BJ (cell line): ENCODE measurements around the gene TSEN34. TPM values are rescaled to one million over a fixed set of nuclear protein-coding genes. Genes with fewer than 3 reads are reported as not detected.

ENCODE experiments used
- CTCF ChIA-PET: fragments of 350-600 bp; formaldehyde crosslinking; extraction: SDS; loops from one replicate; lab custom pipeline; 2021; ENCODE audit warnings: antibody characterized with exemption, inconsistent platforms; lab: Yijun Ruan, JAX
- POLR2A ChIA-PET: fragments of 300-600 bp; sonication (Branson Sonifier 250); formaldehyde crosslinking; extraction: SDS; loops from one replicate; lab custom pipeline; 2021; ENCODE audit warnings: antibody characterized with exemption; lab: Charles Lee
- DNase-seq: peaks from one replicate; pipeline ENCODE4 v3.0.0-alpha.2; 2011; ENCODE audit warnings: low read depth
- H3K27me3 ChIP-seq: 2 replicates; pipeline ENCODE4 v1.6.0; 2011; ENCODE audit warnings: low read length; ENCODE audit not compliant: control insufficient read depth, insufficient read depth
- H3K36me3 ChIP-seq: 2 replicates; pipeline ENCODE4 v1.5.1; 2011; ENCODE audit warnings: low read length; ENCODE audit not compliant: control insufficient read depth, insufficient read depth
- H3K4me3 ChIP-seq: 2 replicates; pipeline ENCODE4 v1.5.1; 2011; ENCODE audit warnings: low read depth, mild to moderate bottlenecking, control low read depth, low read length
- polyA plus RNA-seq: library from polyadenylated mRNA; depleted of rRNA; stranded (reverse); fragments of >200 nt; gene quantifications from 2 replicates; pipeline ENCODE4 v1.2.3, GENCODE V29; 2011
- TF ChIP-seq, protein P1 (sequence below): IDR thresholded peaks from 2 replicates; pipeline ENCODE4 v1.5.1; 2011; ENCODE audit warnings: low read depth, mild to moderate bottlenecking, control low read depth, inconsistent platforms, low read length, moderate library complexity; ENCODE audit not compliant: insufficient read depth

TSEN34 gene
- polyA plus RNA-seq, 1 experiment, result 53.9 TPM

DNA sequence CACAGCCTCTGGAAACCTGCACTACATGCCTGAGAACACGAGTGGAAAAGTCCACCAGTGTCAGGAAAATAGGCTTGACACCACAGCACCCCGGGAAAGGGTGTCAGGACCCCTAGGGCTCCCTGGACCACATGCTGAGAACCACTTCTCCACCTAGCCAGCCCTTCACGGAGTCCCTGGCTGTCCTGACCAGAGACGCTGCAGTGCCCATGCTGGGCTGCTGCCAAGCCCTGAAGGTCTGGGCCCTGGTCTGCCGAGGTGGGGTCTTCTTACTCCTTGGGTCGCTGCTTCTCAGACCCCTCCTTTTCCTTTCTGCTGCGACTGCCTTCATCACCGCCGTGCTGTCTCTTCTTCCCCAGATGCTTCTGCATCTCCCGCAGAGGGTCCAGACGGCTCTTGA lies 34.6 kb upstream of the TSEN34 start:
- CTCF ChIA-PET, result interaction anchor here (1.2 to 2.1 kb wide), 2 partner anchors 12 to 14 kb away, joined by 4 to 5 read pairs; no protein-coding TSS in a partner anchor
- H3K4me3 ChIP-seq, result no peak overlapping the region
- POLR2A ChIA-PET, result interaction anchor here (0.6 kb wide), 1 partner anchor 19 kb away, joined by 3 read pairs; no protein-coding TSS in a partner anchor
- TF ChIP-seq, protein P1, sequence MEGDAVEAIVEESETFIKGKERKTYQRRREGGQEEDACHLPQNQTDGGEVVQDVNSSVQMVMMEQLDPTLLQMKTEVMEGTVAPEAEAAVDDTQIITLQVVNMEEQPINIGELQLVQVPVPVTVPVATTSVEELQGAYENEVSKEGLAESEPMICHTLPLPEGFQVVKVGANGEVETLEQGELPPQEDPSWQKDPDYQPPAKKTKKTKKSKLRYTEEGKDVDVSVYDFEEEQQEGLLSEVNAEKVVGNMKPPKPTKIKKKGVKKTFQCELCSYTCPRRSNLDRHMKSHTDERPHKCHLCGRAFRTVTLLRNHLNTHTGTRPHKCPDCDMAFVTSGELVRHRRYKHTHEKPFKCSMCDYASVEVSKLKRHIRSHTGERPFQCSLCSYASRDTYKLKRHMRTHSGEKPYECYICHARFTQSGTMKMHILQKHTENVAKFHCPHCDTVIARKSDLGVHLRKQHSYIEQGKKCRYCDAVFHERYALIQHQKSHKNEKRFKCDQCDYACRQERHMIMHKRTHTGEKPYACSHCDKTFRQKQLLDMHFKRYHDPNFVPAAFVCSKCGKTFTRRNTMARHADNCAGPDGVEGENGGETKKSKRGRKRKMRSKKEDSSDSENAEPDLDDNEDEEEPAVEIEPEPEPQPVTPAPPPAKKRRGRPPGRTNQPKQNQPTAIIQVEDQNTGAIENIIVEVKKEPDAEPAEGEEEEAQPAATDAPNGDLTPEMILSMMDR, result no peak
- no peaks in the 10 kb centered on the region for H3K27me3 ChIP-seq
- peaks cover 35% of the 10 kb centered on the region for H3K36me3 ChIP-seq
- DNase-seq, result no peak

GRCh38 chr19:54156953-54157352 lies 34.2 kb upstream of the TSEN34 start:
- ChIA-PET POLR2A (interaction anchor here (0.6 kb wide), 1 partner anchor 20 kb away, joined by 3 read pairs; no protein-coding TSS in a partner anchor), CTCF (interaction anchor here (1.2 to 2.1 kb wide), 2 partner anchors 11 to 14 kb away, joined by 4 to 5 read pairs; no protein-coding TSS in a partner anchor)
- Histone ChIP-seq H3K4me3 (no peak overlapping the region), H3K27me3 (no peaks in the 10 kb centered on the region), H3K36me3 (peaks cover 34% of the 10 kb centered on the region)
- no peak for DNase-seq
- TF ChIP-seq, protein P1, result no peak

DNA sequence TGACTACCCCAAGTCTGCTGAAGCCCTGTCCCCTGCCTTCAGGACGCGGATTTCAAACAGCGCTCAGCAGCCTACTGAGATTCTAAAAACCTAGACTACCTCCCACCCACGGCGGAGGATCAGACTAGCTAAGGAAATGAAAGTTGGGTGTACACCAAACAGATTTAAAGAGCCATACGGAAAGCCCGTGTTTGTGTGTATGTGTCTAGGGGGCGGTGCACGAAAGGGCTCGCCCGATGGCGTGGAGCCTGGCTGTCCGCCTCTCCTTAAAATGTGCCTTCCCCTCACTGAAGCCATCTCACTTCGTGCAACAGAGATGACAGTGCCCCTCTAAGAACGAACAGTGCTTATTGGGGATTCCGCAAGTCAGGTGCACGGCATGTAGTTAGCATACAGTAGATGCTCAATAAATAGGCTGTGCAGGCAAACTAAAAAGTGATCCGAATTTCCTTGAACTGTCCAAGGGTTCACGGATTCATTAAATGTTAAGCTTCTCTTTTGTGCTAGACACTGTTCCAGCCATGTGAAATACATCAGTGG lies 32.2 kb upstream of the TSEN34 start:
- peak overlapping the region; percentile 62 for H3K4me3 ChIP-seq
- H3K36me3 ChIP-seq, result peaks cover 20% of the 10 kb centered on the region
- no peaks in the 10 kb centered on the region for H3K27me3 ChIP-seq
- TF ChIP-seq, protein P1, result no peak
- ChIA-PET CTCF (interaction anchor here (0.7 to 1.6 kb wide), 4 partner anchors 10 to 73 kb away, joined by 3 to 7 read pairs (median 5); partner anchors contain the start of gene TMC4), POLR2A (interaction anchor here (0.6 to 1.8 kb wide), 3 partner anchors 22 to 331 kb away, joined by 3 to 7 read pairs (median 3); partner anchors contain the start of genes CNOT3 and MBOAT7)
- no peak for DNase-seq

GRCh38 chr19:54159352-54160181 lies 31.5 kb upstream of the TSEN34 start, which contains the start of gene LENG1:
TSS of gene LENG1 (minus strand) at chr19:54159721. CDS start at chr19:54159695, 26 bp downstream.
- DNase-seq, result peak; percentile 100
- Histone ChIP-seq H3K36me3 (peaks cover 17% of the 10 kb centered on the region), H3K4me3 (peak within 1 kb of the TSS; percentile 62), H3K27me3 (no peaks in the 10 kb centered on the region)
- TF ChIP-seq, protein P1, result no peak
- CTCF ChIA-PET, result interaction anchor here (0.7 to 1.6 kb wide), 4 partner anchors 9 to 72 kb away, joined by 3 to 7 read pairs (median 5); partner anchors contain the start of gene TMC4
- POLR2A ChIA-PET, result interaction anchor here (1.3 to 1.8 kb wide), 2 partner anchors 23 to 30 kb away, joined by 3 to 7 read pairs; partner anchors contain the start of genes CNOT3 and MBOAT7
